Testis (tissue), 3 donors: ENCODE results near the gene CREG1. TPM values are rescaled to one million over a fixed set of nuclear protein-coding genes. Genes with fewer than 3 reads are reported as not detected.
"Not testable (repeated sequence)": the region's sequence is repeated elsewhere in the genome, so short reads cannot be mapped to it uniquely, and the experiment has no call there.

Experiments
- DNase-seq: peaks from one replicate; pipeline ENCODE4 v3.0.0-alpha.2; 2019
- H3K27ac ChIP-seq, 2 donors: fragments of 200-600 bp; sonication (generic); one replicate each; pipeline ENCODE4 v1.5.1; 2019
- H3K27me3 ChIP-seq: fragments of 200-600 bp; sonication (generic); one replicate; pipeline ENCODE4 v1.5.1; 2019
- H3K36me3 ChIP-seq: fragments of 200-600 bp; sonication (generic); one replicate; pipeline ENCODE4 v1.5.1; 2017; ENCODE audit warnings: low read depth; ENCODE audit errors: missing control alignments
- H3K4me1 ChIP-seq: fragments of 200-600 bp; sonication (generic); one replicate; pipeline ENCODE4 v1.5.1; 2019
- H3K4me3 ChIP-seq, 2 donors: fragments of 200-600 bp; sonication (generic); one replicate each; pipeline ENCODE4 v1.5.1; 2017 to 2019
- H3K9me3 ChIP-seq: fragments of 200-600 bp; sonication (generic); one replicate; pipeline ENCODE4 v1.5.1; 2017
- POLR2A ChIP-seq: fragments of 450-650 bp; IDR thresholded peaks from one replicate; pipeline ENCODE4 v1.6.1; 2017; ENCODE audit warnings: antibody characterized with exemption, mild to moderate bottlenecking, moderate library complexity
- WGBS, 2 donors: methylation state at CpG; one replicate each; pipeline ENCODE4 v1.1.5; 2018; 5-methylcytosine and 5-hydroxymethylcytosine counted together
- intact Hi-C: fragments of 100-400 bp; cut with DNase I; formaldehyde crosslinking; loops from one replicate; pipeline ENCODE4 v1.15.1; 2023; ENCODE audit warnings: low total_unique reads
- polyA plus RNA-seq: library from polyadenylated mRNA; stranded (reverse); fragments of 350-450 nt; fragmentation: Illumina TruSeq; extraction: RNeasy Lipid Tissue Mini Kit (QIAGEN cat#74804); gene quantifications from one replicate; pipeline ENCODE4 v1.2.3, GENCODE V29; 2014; ENCODE audit warnings: low read depth, low replicate concordance; ENCODE audit not compliant: insufficient read depth
- total RNA-seq, 2 donors: library from RNA; depleted of rRNA; stranded (reverse); fragments of >200 nt; gene quantifications; one replicate each; pipeline ENCODE4 v1.2.3, GENCODE V29; 2016
- TF ChIP-seq, protein P1 (sequence below), 3 experiments: fragments of 450-650 bp in 2 of 3; fragments of 200-600 bp in 1 of 3; sonication (generic) in 1 of 3; IDR thresholded peaks; one replicate each; pipeline ENCODE4 v1.5.1; 2016 to 2019; ENCODE audit warnings: antibody characterized with exemption in 3 of 3, mild to moderate bottlenecking in 2 of 3, moderate library complexity in 1 of 3

The CREG1 gene
- total and polyA plus RNA-seq, 3 donors from 2014 or later: 82.4 to 215 (median 181) TPM

GRCh38 chr1:167561753-167562152 lies 8.2 kb upstream of the CREG1 start:
- no peaks in the 10 kb centered on the region for H3K36me3 ChIP-seq
- no peak for DNase-seq
- TF ChIP-seq, protein P1, sequence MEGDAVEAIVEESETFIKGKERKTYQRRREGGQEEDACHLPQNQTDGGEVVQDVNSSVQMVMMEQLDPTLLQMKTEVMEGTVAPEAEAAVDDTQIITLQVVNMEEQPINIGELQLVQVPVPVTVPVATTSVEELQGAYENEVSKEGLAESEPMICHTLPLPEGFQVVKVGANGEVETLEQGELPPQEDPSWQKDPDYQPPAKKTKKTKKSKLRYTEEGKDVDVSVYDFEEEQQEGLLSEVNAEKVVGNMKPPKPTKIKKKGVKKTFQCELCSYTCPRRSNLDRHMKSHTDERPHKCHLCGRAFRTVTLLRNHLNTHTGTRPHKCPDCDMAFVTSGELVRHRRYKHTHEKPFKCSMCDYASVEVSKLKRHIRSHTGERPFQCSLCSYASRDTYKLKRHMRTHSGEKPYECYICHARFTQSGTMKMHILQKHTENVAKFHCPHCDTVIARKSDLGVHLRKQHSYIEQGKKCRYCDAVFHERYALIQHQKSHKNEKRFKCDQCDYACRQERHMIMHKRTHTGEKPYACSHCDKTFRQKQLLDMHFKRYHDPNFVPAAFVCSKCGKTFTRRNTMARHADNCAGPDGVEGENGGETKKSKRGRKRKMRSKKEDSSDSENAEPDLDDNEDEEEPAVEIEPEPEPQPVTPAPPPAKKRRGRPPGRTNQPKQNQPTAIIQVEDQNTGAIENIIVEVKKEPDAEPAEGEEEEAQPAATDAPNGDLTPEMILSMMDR (IDR thresholded peaks at IDR 0.05): no peak
- no peak for TF ChIP-seq POLR2A
- no peaks in the 10 kb centered on the region for H3K27me3 ChIP-seq
- H3K4me1 ChIP-seq: no peaks in the 10 kb centered on the region
- intact Hi-C loops: no loop called here
- no peak overlapping the region for H3K27ac ChIP-seq
- 82 to 95% methylated on average over 6 of the region's 6 CpGs for WGBS, 2 donors
- H3K4me3 ChIP-seq: no peak overlapping the region
- no peaks in the 10 kb centered on the region for H3K9me3 ChIP-seq

- no peaks in the 10 kb centered on the region for H3K9me3 ChIP-seq
- H3K4me3 ChIP-seq: no peak overlapping the region
- peaks cover 13% of the 10 kb centered on the region for H3K4me1 ChIP-seq
- 28 to 32% methylated on average over 5 of the region's 5 CpGs for WGBS, 2 donors
- DNase-seq: peak; percentile 92
- H3K27me3 ChIP-seq: no peaks in the 10 kb centered on the region
- intact Hi-C loops: no loop called here
- TF ChIP-seq, protein P1 (IDR thresholded peaks at IDR 0.05): peak; percentile 83 to 93 (median 86)
- TF ChIP-seq POLR2A: no peak
- H3K27ac ChIP-seq: no peak overlapping the region
- H3K36me3 ChIP-seq: no peaks in the 10 kb centered on the region
These were observed 2.6 kb upstream of the CREG1 start for GRCh38 chr1:167555971-167556714.

DNA sequence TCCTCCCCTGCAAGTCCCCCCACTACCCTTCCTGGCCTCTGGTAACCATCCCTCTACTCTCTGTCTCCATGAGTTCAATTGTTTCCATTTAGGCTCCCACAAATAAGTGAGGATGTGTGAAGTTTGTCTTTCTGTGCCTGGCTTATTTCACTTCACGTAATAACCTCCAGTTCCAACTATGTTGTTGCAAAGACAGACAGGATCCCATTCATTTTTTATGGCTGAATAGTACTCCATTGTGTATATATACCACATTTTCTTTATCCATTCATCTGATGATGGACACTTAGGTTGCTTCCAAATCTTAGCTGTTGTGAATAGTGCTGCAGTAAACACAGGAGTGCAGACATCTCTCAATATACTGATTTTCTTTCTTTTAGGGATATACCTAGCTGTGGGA lies 1.5 kb upstream of the CREG1 start:
- H3K4me3 ChIP-seq, H3K36me3 ChIP-seq, H3K27ac ChIP-seq, intact Hi-C loops, H3K9me3 ChIP-seq, H3K27me3 ChIP-seq, DNase-seq: not testable (repeated sequence)
- WGBS, 2 donors: 81 to 89% methylated on average over 1 of the region's 1 CpG
- peaks cover 15% of the 10 kb centered on the region for H3K4me1 ChIP-seq

DNA sequence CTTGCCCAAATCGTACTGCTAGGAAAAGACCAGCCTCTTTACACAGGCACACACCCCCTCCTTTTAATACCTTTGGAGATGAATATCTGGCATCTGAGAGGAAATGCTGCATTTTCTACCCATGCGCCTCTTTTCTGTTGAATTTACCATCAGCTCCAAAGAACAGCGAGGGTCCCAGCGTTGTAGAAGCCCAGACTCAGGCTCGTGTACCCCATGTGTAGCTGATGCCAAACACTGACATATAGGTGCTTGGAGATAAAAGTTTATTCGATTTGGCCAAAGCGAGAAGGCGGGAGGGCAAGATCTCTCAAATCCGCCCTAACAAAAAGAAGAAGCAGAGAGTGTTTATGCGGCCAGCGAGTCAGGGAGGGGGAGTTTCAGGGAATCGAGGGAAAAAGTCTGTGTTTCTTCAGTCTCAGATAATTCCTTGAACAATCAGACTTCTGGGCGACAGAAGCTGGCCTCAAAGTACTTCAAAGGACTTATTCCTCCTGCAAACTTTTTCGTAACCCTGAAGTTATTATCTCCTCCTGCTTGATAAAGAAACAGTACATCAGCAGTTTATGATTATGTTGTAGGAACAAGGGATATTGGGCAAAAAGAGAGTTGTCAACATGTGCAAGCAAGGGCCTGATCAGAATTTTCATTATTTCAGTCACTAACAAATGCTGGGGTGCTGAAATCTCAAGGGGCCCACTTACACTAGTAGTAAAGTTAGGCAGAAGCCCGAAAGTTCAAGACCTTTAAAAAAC lies 642 bp upstream of the CREG1 start:
- peak; percentile 31 for DNase-seq
- no peaks in the 10 kb centered on the region for H3K27me3 ChIP-seq
- no peaks in the 10 kb centered on the region for H3K36me3 ChIP-seq
- H3K27ac ChIP-seq: peak overlapping the region in 1 of 2 donors; percentile 87
- H3K4me3 ChIP-seq: peak overlapping the region; percentile 82 to 86
- TF ChIP-seq POLR2A: no peak
- TF ChIP-seq, protein P1 (IDR thresholded peaks at IDR 0.05): no peak
- WGBS, 2 donors: 5 to 7% methylated on average over 15 of the region's 15 CpGs
- H3K4me1 ChIP-seq: peaks cover 17% of the 10 kb centered on the region
- intact Hi-C loops: no loop called here
- H3K9me3 ChIP-seq: no peaks in the 10 kb centered on the region

- no peak overlapping the region for H3K4me3 ChIP-seq
- intact Hi-C loops: no loop called here
- DNase-seq: no peak
- H3K9me3 ChIP-seq: no peaks in the 10 kb centered on the region
- H3K36me3 ChIP-seq: no peaks in the 10 kb centered on the region
- no peaks in the 10 kb centered on the region for H3K27me3 ChIP-seq
- H3K4me1 ChIP-seq: peaks cover 25% of the 10 kb centered on the region
- H3K27ac ChIP-seq: no peak overlapping the region
- no peak for TF ChIP-seq POLR2A
- TF ChIP-seq, protein P1 (IDR thresholded peaks at IDR 0.05): no peak
- WGBS, 2 donors: 94 to 97% methylated on average over 1 of the region's 1 CpG
These were observed 2.2 kb downstream of the CREG1 start for GRCh38 chr1:167551362-167551761.
